H9 (cell line): ENCODE data around the gene ZNF14. TPM values are rescaled to one million over a fixed set of nuclear protein-coding genes. Genes with fewer than 3 reads are reported as not detected.

Experiments
- DNase-seq: peaks from one replicate; pipeline ENCODE4 v3.0.0-alpha.2; 2017
- H2AFZ ChIP-seq: one replicate; pipeline ENCODE4 v1.6.1; 2013; ENCODE audit warnings: mild to moderate bottlenecking, low read length, control low read depth, moderate library complexity
- H2AK5ac ChIP-seq: 2 replicates; pipeline ENCODE4 v1.6.1; 2013; ENCODE audit warnings: low read length, control low read depth, mixed read lengths; ENCODE audit not compliant: insufficient read length
- H2BK120ac ChIP-seq: one replicate; pipeline ENCODE4 v1.6.1; 2013; ENCODE audit warnings: low read depth, mild to moderate bottlenecking, low read length, control low read depth, inconsistent platforms; ENCODE audit not compliant: poor library complexity, severe bottlenecking
- H2BK12ac ChIP-seq: 2 replicates; pipeline ENCODE4 v1.6.1; 2013; ENCODE audit warnings: low read length, control low read depth, mixed read lengths, low read depth; ENCODE audit not compliant: insufficient read length
- H2BK15ac ChIP-seq: 2 replicates; pipeline ENCODE4 v1.6.1; 2013; ENCODE audit warnings: low read depth, low read length, control low read depth
- H2BK20ac ChIP-seq: one replicate; pipeline ENCODE4 v1.6.1; 2013; ENCODE audit warnings: low read depth, mild to moderate bottlenecking, low read length, control low read depth, inconsistent platforms; ENCODE audit not compliant: poor library complexity, severe bottlenecking
- H2BK5ac ChIP-seq: 2 replicates; pipeline ENCODE4 v1.6.1; 2013; ENCODE audit warnings: low read length, control low read depth, mixed read lengths; ENCODE audit not compliant: insufficient read length
- H3K14ac ChIP-seq: 2 replicates; pipeline ENCODE4 v1.6.1; 2013; ENCODE audit warnings: low read length, control low read depth; ENCODE audit not compliant: insufficient read depth
- H3K18ac ChIP-seq: 2 replicates; pipeline ENCODE4 v1.6.1; 2013; ENCODE audit warnings: low read depth, mild to moderate bottlenecking, mixed read lengths, low read length, control low read depth; ENCODE audit not compliant: insufficient read length
- H3K23ac ChIP-seq: 2 replicates; pipeline ENCODE4 v1.6.1; 2013; ENCODE audit warnings: low read length, control low read depth, mixed read lengths, low read depth; ENCODE audit not compliant: insufficient read length
- H3K23me2 ChIP-seq: 2 replicates; pipeline ENCODE4 v1.6.1; 2013; ENCODE audit warnings: low read depth, mild to moderate bottlenecking, mixed read lengths, low read length, control low read depth; ENCODE audit not compliant: insufficient read length, poor library complexity, severe bottlenecking
- H3K27ac ChIP-seq: 2 replicates; pipeline ENCODE4 v1.5.1; 2013; ENCODE audit warnings: low read length, control low read depth, mixed read lengths, low read depth; ENCODE audit not compliant: insufficient read length
- H3K27me3 ChIP-seq: 2 replicates; pipeline ENCODE4 v1.6.1; 2013; ENCODE audit warnings: low read length, control low read depth, inconsistent platforms; ENCODE audit not compliant: insufficient read depth
- H3K4ac ChIP-seq: 2 replicates; pipeline ENCODE4 v1.6.1; 2013; ENCODE audit warnings: low read depth, mild to moderate bottlenecking, control low read depth, inconsistent platforms, low read length, moderate library complexity
- H3K4me1 ChIP-seq: 2 replicates; pipeline ENCODE4 v1.6.1; 2013; ENCODE audit warnings: low read length, control low read depth, inconsistent platforms; ENCODE audit not compliant: insufficient read depth
- H3K4me2 ChIP-seq: 2 replicates; pipeline ENCODE4 v1.6.1; 2013; ENCODE audit warnings: low read length, control low read depth, mixed read lengths; ENCODE audit not compliant: insufficient read length, insufficient read depth
- H3K56ac ChIP-seq: 2 replicates; pipeline ENCODE4 v1.6.1; 2013; ENCODE audit warnings: low read depth, mild to moderate bottlenecking, mixed read lengths, low read length, control low read depth; ENCODE audit not compliant: insufficient read length
- H3K79me1 ChIP-seq: 2 replicates; pipeline ENCODE4 v1.6.1; 2013; ENCODE audit warnings: low read depth, mild to moderate bottlenecking, moderate library complexity, low read length, control low read depth, inconsistent platforms; ENCODE audit not compliant: insufficient read depth, poor library complexity, severe bottlenecking
- H3K79me2 ChIP-seq: 2 replicates; pipeline ENCODE4 v1.6.1; 2013; ENCODE audit warnings: low read length, control low read depth, inconsistent platforms; ENCODE audit not compliant: insufficient read depth
- H3K9ac ChIP-seq: 2 replicates; pipeline ENCODE4 v1.6.1; 2013; ENCODE audit warnings: low read length, control low read depth, mixed read lengths; ENCODE audit not compliant: insufficient read length; ENCODE audit errors: extremely low read depth
- H3K9me3 ChIP-seq: one replicate; pipeline ENCODE4 v1.6.1; 2013; ENCODE audit warnings: low read depth, low read length, inconsistent platforms; ENCODE audit not compliant: control insufficient read depth
- H3T11ph ChIP-seq: one replicate; pipeline ENCODE4 v1.6.1; 2013; ENCODE audit warnings: mild to moderate bottlenecking, low read length, control low read depth, inconsistent platforms
- H4K20me1 ChIP-seq: one replicate; pipeline ENCODE4 v1.6.1; 2013; ENCODE audit not compliant: control insufficient read depth, insufficient read length, insufficient read depth
- H4K5ac ChIP-seq: 2 replicates; pipeline ENCODE4 v1.6.1; 2013; ENCODE audit warnings: low read depth, mild to moderate bottlenecking, mixed read lengths, low read length, control low read depth; ENCODE audit not compliant: insufficient read length
- H4K8ac ChIP-seq: replicated peaks from 2 replicates; pipeline ENCODE4 v1.6.1; 2013; ENCODE audit warnings: low read length, control low read depth, mixed read lengths, low read depth; ENCODE audit not compliant: insufficient read length
- H4K91ac ChIP-seq: 2 replicates; pipeline ENCODE4 v1.6.1; 2013; ENCODE audit warnings: low read depth, mild to moderate bottlenecking, moderate library complexity, mixed read lengths, low read length, control low read depth; ENCODE audit not compliant: insufficient read length
- H3K27ac Mint-ChIP-seq, 3 experiments: 2 replicates in 2 of 3; 3 replicates in 1 of 3; pipeline ENCODE4 v1.8.0; 2020 to 2021; ENCODE audit warnings: mixed read lengths in 3 of 3, mild to moderate bottlenecking in 1 of 3, moderate library complexity in 1 of 3
- H3K27me3 Mint-ChIP-seq: 2 replicates; pipeline ENCODE4 v1.8.0; 2021; ENCODE audit warnings: low read depth, mild to moderate bottlenecking, moderate library complexity, mixed read lengths
- H3K36me3 Mint-ChIP-seq, 3 experiments: 2 replicates in 2 of 3; 3 replicates in 1 of 3; pipeline ENCODE4 v1.8.0; 2020 to 2021; ENCODE audit warnings: low read depth in 3 of 3, mixed read lengths in 3 of 3; ENCODE audit not compliant: insufficient read depth in 1 of 3
- H3K4me1 Mint-ChIP-seq, 2 experiments: 2 replicates each; pipeline ENCODE4 v1.8.0; 2020; ENCODE audit warnings: mixed read lengths in 2 of 2
- H3K4me3 Mint-ChIP-seq, 2 experiments: 2 replicates in 1 of 2; 3 replicates in 1 of 2; pipeline ENCODE4 v1.8.0; 2020 to 2021; ENCODE audit warnings: mild to moderate bottlenecking in 2 of 2, mixed read lengths in 2 of 2, moderate library complexity in 1 of 2
- H3K9me3 Mint-ChIP-seq, 2 experiments: 2 replicates in 1 of 2; 3 replicates in 1 of 2; pipeline ENCODE4 v1.8.0; 2020; ENCODE audit warnings: mild to moderate bottlenecking in 2 of 2, mixed read lengths in 2 of 2, moderate library complexity in 1 of 2
- WGBS: extraction: QIAGEN DNeasy Blood & Tissue Kit; methylation state at CpG from one replicate; pipeline ENCODE4 v1.1.7; 2013; ENCODE audit warnings: missing lambda C conversion rate, low lambda C conversion rate, mixed read lengths; ENCODE audit not compliant: insufficient read length; ENCODE audit errors: extremely low coverage; 5-methylcytosine and 5-hydroxymethylcytosine counted together
- total RNA-seq: library from RNA; stranded (reverse); gene quantifications from 2 replicates; pipeline ENCODE4 v1.2.1, GENCODE V29; 2021
- TF ChIP-seq, protein P1 (sequence below): fragments of 200-600 bp; sonication (generic); conservative IDR thresholded peaks from 3 replicates; pipeline ENCODE4 v1.8.0; 2021; ENCODE audit warnings: antibody characterized with exemption, mild to moderate bottlenecking

The ZNF14 gene
- total RNA-seq, 1 experiment from 2014 or later, result 8.3 TPM

DNA sequence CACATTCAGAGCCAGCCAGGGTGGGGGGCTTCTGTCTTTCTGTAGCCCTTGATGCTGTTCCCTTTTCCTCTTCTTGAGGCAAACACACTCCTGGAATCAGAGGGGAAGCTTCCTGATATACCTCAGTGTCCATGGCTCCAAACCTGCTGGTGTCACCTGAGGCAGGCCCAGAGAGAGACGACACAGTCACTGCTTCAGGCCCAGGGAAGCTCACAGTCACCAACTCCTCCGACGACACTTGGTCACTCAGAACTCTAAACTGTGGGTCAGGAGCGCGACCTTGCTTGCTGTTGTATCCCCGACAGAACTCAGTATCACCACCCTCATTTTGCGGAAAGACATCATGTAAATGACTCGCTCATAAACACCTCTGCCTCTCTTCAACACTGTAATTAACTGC lies 70.6 kb downstream of the ZNF14 start:
- H4K8ac ChIP-seq, result no peak overlapping the region
- H3T11ph ChIP-seq, result no peak overlapping the region
- H4K5ac ChIP-seq, result no peak overlapping the region
- no peaks in the 10 kb centered on the region for H3K23me2 ChIP-seq
- Mint-ChIP-seq H3K4me3 (peak overlapping the region; percentile 86 to 95), H3K9me3 (no peaks in the 10 kb centered on the region), H3K27ac (peak overlapping the region in 1 of 3 experiments; percentile 89; a peak in 1 of 7 replicates), H3K4me1 (peaks cover 19 to 20% of the 10 kb centered on the region in 2 experiments), H3K36me3 (peaks cover 21 to 39% (median 33%) of the 10 kb centered on the region in 3 experiments), H3K27me3 (no peaks in the 10 kb centered on the region)
- peaks cover 5% of the 10 kb centered on the region for H3K79me1 ChIP-seq
- no peaks in the 10 kb centered on the region for H3K27me3 ChIP-seq
- WGBS, result no CpG with 5 or more reads among the region's 8 CpGs
- TF ChIP-seq, protein P1, sequence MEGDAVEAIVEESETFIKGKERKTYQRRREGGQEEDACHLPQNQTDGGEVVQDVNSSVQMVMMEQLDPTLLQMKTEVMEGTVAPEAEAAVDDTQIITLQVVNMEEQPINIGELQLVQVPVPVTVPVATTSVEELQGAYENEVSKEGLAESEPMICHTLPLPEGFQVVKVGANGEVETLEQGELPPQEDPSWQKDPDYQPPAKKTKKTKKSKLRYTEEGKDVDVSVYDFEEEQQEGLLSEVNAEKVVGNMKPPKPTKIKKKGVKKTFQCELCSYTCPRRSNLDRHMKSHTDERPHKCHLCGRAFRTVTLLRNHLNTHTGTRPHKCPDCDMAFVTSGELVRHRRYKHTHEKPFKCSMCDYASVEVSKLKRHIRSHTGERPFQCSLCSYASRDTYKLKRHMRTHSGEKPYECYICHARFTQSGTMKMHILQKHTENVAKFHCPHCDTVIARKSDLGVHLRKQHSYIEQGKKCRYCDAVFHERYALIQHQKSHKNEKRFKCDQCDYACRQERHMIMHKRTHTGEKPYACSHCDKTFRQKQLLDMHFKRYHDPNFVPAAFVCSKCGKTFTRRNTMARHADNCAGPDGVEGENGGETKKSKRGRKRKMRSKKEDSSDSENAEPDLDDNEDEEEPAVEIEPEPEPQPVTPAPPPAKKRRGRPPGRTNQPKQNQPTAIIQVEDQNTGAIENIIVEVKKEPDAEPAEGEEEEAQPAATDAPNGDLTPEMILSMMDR, result no peak
- H3K18ac ChIP-seq, result no peak overlapping the region
- H3K9me3 ChIP-seq, result no peaks in the 10 kb centered on the region
- H2BK15ac ChIP-seq, result no peak overlapping the region
- H3K14ac ChIP-seq, result no peak overlapping the region
- H2AFZ ChIP-seq, result no peak overlapping the region
- H2BK5ac ChIP-seq, result no peak overlapping the region
- H3K79me2 ChIP-seq, result peaks cover 20% of the 10 kb centered on the region; the same call in 1 of the 2 replicates
- H4K91ac ChIP-seq, result no peak overlapping the region
- H3K23ac ChIP-seq, result no peak overlapping the region
- no peaks in the 10 kb centered on the region for H4K20me1 ChIP-seq
- H3K4me1 ChIP-seq, result peaks cover 6% of the 10 kb centered on the region; the same call in 1 of the 2 replicates
- DNase-seq, result no peak
- no peak overlapping the region for H2AK5ac ChIP-seq
- peak overlapping the region; percentile 37 for H3K9ac ChIP-seq
- peak overlapping the region; percentile 89 for H3K4me2 ChIP-seq
- H2BK120ac ChIP-seq, result no peak overlapping the region
- no peak overlapping the region for H3K4ac ChIP-seq
- H3K56ac ChIP-seq, result no peak overlapping the region
- H2BK20ac ChIP-seq, result no peak overlapping the region
- H3K27ac ChIP-seq, result no peak overlapping the region
- H2BK12ac ChIP-seq, result no peak overlapping the region
